ENCODE results near the gene CMSS1. TPM values are rescaled to one million over a fixed set of nuclear protein-coding genes. Genes with fewer than 3 reads are reported as not detected.

CMSS1 gene
- polyA plus RNA-seq, 1 donor from 2014 or later, result 31.8 TPM

DNA sequence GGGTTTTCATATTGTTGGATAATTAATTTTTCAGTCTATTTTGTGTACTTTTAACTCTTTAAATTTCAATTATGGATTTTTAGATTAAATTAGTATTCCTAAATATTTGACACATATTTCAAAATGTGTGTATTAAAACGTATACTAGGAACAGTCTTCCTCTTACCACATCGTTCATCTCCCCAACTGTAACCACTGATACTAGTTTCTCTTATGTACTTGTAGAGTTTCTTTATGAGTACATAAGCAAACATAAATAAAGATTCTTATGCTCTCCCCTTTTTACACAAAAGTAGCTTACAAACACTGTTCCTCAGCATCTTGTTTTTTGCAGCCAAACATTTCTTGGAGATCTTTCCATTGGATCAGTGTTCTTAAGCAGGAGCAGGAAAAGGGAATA, 45.9 kb downstream of the CMSS1 start:
- no peak overlapping the region for H3K9ac ChIP-seq (ENCODE audit: low read length)
- no peaks in the 10 kb centered on the region for H3K36me3 ChIP-seq (ENCODE audit: insufficient read depth, low read length)
- no peak overlapping the region for H2AFZ ChIP-seq (ENCODE audit: low read depth, low read length)
- H3F3A ChIP-seq (ENCODE audit: insufficient read depth, low read length, poor library complexity, severe bottlenecking), result no peaks in the 10 kb centered on the region
- no peak for TF ChIP-seq RAD21 (conservative IDR thresholded peaks at IDR 0.05)
- TF ChIP-seq TAF1 (IDR thresholded peaks at IDR 0.05; ENCODE audit: low read depth), result no peak
- TF ChIP-seq, protein P1, sequence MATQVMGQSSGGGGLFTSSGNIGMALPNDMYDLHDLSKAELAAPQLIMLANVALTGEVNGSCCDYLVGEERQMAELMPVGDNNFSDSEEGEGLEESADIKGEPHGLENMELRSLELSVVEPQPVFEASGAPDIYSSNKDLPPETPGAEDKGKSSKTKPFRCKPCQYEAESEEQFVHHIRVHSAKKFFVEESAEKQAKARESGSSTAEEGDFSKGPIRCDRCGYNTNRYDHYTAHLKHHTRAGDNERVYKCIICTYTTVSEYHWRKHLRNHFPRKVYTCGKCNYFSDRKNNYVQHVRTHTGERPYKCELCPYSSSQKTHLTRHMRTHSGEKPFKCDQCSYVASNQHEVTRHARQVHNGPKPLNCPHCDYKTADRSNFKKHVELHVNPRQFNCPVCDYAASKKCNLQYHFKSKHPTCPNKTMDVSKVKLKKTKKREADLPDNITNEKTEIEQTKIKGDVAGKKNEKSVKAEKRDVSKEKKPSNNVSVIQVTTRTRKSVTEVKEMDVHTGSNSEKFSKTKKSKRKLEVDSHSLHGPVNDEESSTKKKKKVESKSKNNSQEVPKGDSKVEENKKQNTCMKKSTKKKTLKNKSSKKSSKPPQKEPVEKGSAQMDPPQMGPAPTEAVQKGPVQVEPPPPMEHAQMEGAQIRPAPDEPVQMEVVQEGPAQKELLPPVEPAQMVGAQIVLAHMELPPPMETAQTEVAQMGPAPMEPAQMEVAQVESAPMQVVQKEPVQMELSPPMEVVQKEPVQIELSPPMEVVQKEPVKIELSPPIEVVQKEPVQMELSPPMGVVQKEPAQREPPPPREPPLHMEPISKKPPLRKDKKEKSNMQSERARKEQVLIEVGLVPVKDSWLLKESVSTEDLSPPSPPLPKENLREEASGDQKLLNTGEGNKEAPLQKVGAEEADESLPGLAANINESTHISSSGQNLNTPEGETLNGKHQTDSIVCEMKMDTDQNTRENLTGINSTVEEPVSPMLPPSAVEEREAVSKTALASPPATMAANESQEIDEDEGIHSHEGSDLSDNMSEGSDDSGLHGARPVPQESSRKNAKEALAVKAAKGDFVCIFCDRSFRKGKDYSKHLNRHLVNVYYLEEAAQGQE (IDR thresholded peaks at IDR 0.05; ENCODE audit: borderline replicate concordance), result no peak
- TF ChIP-seq MXI1 (conservative IDR thresholded peaks at IDR 0.05; ENCODE audit: poor library complexity, severe bottlenecking), result no peak
- TF ChIP-seq, protein P2, sequence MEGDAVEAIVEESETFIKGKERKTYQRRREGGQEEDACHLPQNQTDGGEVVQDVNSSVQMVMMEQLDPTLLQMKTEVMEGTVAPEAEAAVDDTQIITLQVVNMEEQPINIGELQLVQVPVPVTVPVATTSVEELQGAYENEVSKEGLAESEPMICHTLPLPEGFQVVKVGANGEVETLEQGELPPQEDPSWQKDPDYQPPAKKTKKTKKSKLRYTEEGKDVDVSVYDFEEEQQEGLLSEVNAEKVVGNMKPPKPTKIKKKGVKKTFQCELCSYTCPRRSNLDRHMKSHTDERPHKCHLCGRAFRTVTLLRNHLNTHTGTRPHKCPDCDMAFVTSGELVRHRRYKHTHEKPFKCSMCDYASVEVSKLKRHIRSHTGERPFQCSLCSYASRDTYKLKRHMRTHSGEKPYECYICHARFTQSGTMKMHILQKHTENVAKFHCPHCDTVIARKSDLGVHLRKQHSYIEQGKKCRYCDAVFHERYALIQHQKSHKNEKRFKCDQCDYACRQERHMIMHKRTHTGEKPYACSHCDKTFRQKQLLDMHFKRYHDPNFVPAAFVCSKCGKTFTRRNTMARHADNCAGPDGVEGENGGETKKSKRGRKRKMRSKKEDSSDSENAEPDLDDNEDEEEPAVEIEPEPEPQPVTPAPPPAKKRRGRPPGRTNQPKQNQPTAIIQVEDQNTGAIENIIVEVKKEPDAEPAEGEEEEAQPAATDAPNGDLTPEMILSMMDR (IDR thresholded peaks at IDR 0.05; ENCODE audit: poor library complexity, severe bottlenecking), result no peak
- TF ChIP-seq SMC3 (conservative IDR thresholded peaks at IDR 0.05; ENCODE audit: poor library complexity), result no peak
- no peak for TF ChIP-seq POLR2AphosphoS5 (IDR thresholded peaks at IDR 0.05)
- no peak for TF ChIP-seq EZH2 (IDR thresholded peaks at IDR 0.05; ENCODE audit: borderline replicate concordance, insufficient read depth, low read length, poor library complexity, severe bottlenecking)
- no peak for TF ChIP-seq EP300 (conservative IDR thresholded peaks at IDR 0.05; ENCODE audit: poor library complexity, severe bottlenecking)
- no peaks in the 10 kb centered on the region for H3K79me2 ChIP-seq (replicated peaks; ENCODE audit: insufficient read depth, low read length)
- no peaks in the 10 kb centered on the region for H4K20me1 ChIP-seq (ENCODE audit: insufficient read depth)
- no peaks in the 10 kb centered on the region for H3K27me3 ChIP-seq (ENCODE audit: insufficient read depth, low read depth, low read length)
- H3K9me3 ChIP-seq (ENCODE audit: low read length), result no peaks in the 10 kb centered on the region
- no peaks in the 10 kb centered on the region for H3K9me2 ChIP-seq (ENCODE audit: insufficient read depth, low read length)
- H3K27ac ChIP-seq (ENCODE audit: low read length), result no peak overlapping the region
- no peak overlapping the region for H3K4me3 ChIP-seq (ENCODE audit: low read length)
- no peak overlapping the region for H3K4me2 ChIP-seq (ENCODE audit: low read length)

DNA sequence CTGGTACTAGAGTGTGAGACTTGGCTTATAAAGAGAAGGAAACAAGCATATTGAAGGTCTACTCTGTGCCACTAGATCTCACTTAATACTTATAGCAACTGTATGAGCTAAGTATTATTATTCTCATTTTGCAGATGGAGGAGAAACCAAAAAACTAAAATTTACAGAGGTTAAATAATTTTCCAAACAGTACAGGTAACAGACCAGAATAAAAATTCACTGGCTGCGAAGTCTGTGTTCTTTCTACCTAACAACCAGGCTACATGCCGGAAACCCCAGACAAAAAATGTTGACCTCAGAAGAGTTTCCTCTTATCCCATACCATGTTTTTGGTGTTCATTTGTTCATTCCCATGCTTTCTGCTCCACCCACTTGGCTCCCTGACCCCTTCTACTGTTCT, 46.6 kb downstream of the CMSS1 start:
- no peaks in the 10 kb centered on the region for H3K36me3 ChIP-seq (ENCODE audit: insufficient read depth, low read length)
- H3K79me2 ChIP-seq (replicated peaks; ENCODE audit: insufficient read depth, low read length), result no peaks in the 10 kb centered on the region
- no peaks in the 10 kb centered on the region for H3K9me3 ChIP-seq (ENCODE audit: low read length)
- no peak overlapping the region for H3K9ac ChIP-seq (ENCODE audit: low read length)
- H3K27ac ChIP-seq (ENCODE audit: low read length), result no peak overlapping the region
- TF ChIP-seq, protein P1 (IDR thresholded peaks at IDR 0.05; ENCODE audit: borderline replicate concordance), result no peak
- no peak for TF ChIP-seq TAF1 (IDR thresholded peaks at IDR 0.05; ENCODE audit: low read depth)
- TF ChIP-seq, protein P2 (IDR thresholded peaks at IDR 0.05; ENCODE audit: poor library complexity, severe bottlenecking), result no peak
- no peak for TF ChIP-seq POLR2AphosphoS5 (IDR thresholded peaks at IDR 0.05)
- no peak for TF ChIP-seq RAD21 (conservative IDR thresholded peaks at IDR 0.05)
- no peak for TF ChIP-seq SMC3 (conservative IDR thresholded peaks at IDR 0.05; ENCODE audit: poor library complexity)
- TF ChIP-seq EZH2 (IDR thresholded peaks at IDR 0.05; ENCODE audit: borderline replicate concordance, insufficient read depth, low read length, poor library complexity, severe bottlenecking), result no peak
- TF ChIP-seq MXI1 (conservative IDR thresholded peaks at IDR 0.05; ENCODE audit: poor library complexity, severe bottlenecking), result no peak
- TF ChIP-seq EP300 (conservative IDR thresholded peaks at IDR 0.05; ENCODE audit: poor library complexity, severe bottlenecking), result no peak
- H2AFZ ChIP-seq (ENCODE audit: low read depth, low read length), result no peak overlapping the region
- H3K27me3 ChIP-seq (ENCODE audit: insufficient read depth, low read depth, low read length), result no peaks in the 10 kb centered on the region
- no peaks in the 10 kb centered on the region for H3K9me2 ChIP-seq (ENCODE audit: insufficient read depth, low read length)
- H3K4me3 ChIP-seq (ENCODE audit: low read length), result no peak overlapping the region
- H3K4me2 ChIP-seq (ENCODE audit: low read length), result no peak overlapping the region
- H4K20me1 ChIP-seq (ENCODE audit: insufficient read depth), result no peaks in the 10 kb centered on the region
- H3F3A ChIP-seq (ENCODE audit: insufficient read depth, low read length, poor library complexity, severe bottlenecking), result no peaks in the 10 kb centered on the region
